Measurements from ENCODE around the gene ADRB2. TPM values are rescaled to one million over a fixed set of nuclear protein-coding genes. Genes with fewer than 3 reads are reported as not detected.
A peak's percentile ranks its signal among the peaks of the same experiment; 100 is the strongest.

The ADRB2 gene
- total and polyA plus RNA-seq, 10 of the 15 experiments (the other 5 are each of a cell fraction or from before 2014, with no cell fraction given) = 0.03 to 0.34 (median 0.18) TPM; not detected in 1

DNA sequence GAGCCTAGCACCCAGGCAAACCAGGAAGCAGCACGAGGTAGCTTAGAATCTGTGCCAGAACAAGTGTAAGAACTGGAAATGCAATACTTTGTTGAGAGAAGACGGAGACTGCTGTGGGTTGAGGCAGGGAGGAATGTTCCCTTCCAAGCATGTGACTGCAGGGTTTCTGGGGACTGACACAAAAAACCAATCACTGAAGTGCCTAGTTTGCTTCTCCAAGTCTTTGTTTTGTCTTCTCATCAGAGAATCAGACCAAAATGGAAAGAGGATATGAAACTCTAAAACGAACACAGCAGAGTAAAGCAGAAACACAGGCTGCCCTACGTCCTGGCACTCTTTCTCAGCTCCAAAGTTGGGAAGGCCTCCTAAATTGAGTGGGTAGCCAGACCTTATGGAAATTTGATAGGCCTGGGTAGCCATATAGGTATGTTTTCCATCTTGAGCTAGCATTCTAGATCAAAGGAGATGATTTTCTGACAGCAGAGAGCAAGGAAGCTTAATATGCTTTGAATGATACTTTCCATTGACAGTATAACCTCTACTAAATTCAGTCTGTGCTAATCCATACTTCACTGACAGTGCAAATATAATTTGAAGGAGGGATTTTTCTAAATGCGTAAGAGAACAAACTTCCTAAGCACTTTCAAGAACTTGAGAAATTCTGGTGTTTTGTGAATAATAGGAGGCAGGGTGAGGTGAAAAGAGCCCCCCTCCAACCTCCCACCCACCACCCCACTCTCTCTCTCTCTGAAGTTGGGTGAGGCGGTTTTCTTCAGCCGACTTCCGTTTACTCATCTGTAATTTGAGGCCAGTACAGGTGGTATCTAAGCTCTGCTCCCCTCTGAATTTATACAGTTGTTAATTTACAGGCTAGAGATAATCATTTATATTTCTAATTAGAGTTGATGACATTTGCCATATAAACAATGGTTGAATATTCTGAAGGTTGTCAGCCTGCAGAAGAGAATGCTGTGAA, 5.5 kb downstream of the ADRB2 start (continued):
- TF ChIP-seq, protein P1, sequence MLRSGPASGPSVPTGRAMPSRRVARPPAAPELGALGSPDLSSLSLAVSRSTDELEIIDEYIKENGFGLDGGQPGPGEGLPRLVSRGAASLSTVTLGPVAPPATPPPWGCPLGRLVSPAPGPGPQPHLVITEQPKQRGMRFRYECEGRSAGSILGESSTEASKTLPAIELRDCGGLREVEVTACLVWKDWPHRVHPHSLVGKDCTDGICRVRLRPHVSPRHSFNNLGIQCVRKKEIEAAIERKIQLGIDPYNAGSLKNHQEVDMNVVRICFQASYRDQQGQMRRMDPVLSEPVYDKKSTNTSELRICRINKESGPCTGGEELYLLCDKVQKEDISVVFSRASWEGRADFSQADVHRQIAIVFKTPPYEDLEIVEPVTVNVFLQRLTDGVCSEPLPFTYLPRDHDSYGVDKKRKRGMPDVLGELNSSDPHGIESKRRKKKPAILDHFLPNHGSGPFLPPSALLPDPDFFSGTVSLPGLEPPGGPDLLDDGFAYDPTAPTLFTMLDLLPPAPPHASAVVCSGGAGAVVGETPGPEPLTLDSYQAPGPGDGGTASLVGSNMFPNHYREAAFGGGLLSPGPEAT (IDR thresholded peaks at IDR 0.05; ENCODE audit: low read depth) = peak; percentile 58; the same call in 1 of the 2 replicates
- peak; percentile 80 to 84 for TF ChIP-seq IKZF2 (IDR thresholded peaks at IDR 0.05)
- TF ChIP-seq IKZF1 (conservative IDR thresholded peaks at IDR 0.05) = peak; percentile 75; the same call in 1 of the 2 replicates
- TF ChIP-seq FOXM1 (IDR thresholded peaks at IDR 0.05; ENCODE audit: low read depth, low read length) = no peak
- peak; percentile 18 to 25; a peak in 1 of 4 replicates for TF ChIP-seq BHLHE40 (IDR thresholded peaks at IDR 0.05; ENCODE audit: borderline replicate concordance in 1 of 2, low read depth in 2 of 2, low read length in 1 of 2)
- peak; percentile 49; the same call in 1 of the 2 replicates for TF ChIP-seq NFIC (IDR thresholded peaks at IDR 0.05; ENCODE audit: low read depth, low read length)
- TF ChIP-seq EP300 (IDR thresholded peaks at IDR 0.05; ENCODE audit: borderline replicate concordance in 1 of 2, control insufficient read depth in 1 of 2, low read depth in 2 of 2, low read length in 2 of 2) = peak in 1 of 2 experiments; percentile 76; a peak in 2 of 4 replicates
- TF ChIP-seq HDGF (IDR thresholded peaks at IDR 0.05) = no peak
- TF ChIP-seq MTA2 (IDR thresholded peaks at IDR 0.05; ENCODE audit: low read depth) = peak; percentile 55
- TF ChIP-seq POLR2AphosphoS5 (IDR thresholded peaks at IDR 0.05; ENCODE audit: low read length) = no peak
- no peak for TF ChIP-seq MXI1 (IDR thresholded peaks at IDR 0.05; ENCODE audit: low read depth, low read length)
- peak; percentile 41; the same call in 1 of the 2 replicates for TF ChIP-seq RUNX3 (IDR thresholded peaks at IDR 0.05; ENCODE audit: low read length)
- TF ChIP-seq, protein P2, sequence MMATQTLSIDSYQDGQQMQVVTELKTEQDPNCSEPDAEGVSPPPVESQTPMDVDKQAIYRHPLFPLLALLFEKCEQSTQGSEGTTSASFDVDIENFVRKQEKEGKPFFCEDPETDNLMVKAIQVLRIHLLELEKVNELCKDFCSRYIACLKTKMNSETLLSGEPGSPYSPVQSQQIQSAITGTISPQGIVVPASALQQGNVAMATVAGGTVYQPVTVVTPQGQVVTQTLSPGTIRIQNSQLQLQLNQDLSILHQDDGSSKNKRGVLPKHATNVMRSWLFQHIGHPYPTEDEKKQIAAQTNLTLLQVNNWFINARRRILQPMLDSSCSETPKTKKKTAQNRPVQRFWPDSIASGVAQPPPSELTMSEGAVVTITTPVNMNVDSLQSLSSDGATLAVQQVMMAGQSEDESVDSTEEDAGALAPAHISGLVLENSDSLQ (IDR thresholded peaks at IDR 0.05) = no peak

All from GM12878 (cell line).